Activated T-cell treated with anti-CD3 and anti-CD28 coated beads, Interleukin-2, amount 50 U/mL, for 4 hours (primary cell): ENCODE measurements around the gene KRTAP4-5. TPM values are rescaled to one million over a fixed set of nuclear protein-coding genes. Genes with fewer than 3 reads are reported as not detected.
"Not testable (repeated sequence)": the region's sequence is repeated elsewhere in the genome, so short reads cannot be mapped to it uniquely, and the experiment has no call there.

ENCODE experiments used
- ATAC-seq, 2 donors: fragments of 200-7000 bp; cut with Tn5 transposase; one replicate each; pipeline ENCODE4 v1.10.0; 2021
- DNase-seq: peaks from one replicate; pipeline ENCODE4 v3.0.0-alpha.2; 2020
- H3K27me3 Mint-ChIP-seq: one replicate; pipeline ENCODE4 v1.8.0; 2021; ENCODE audit warnings: low read depth, mixed read lengths
- H3K36me3 Mint-ChIP-seq: one replicate; pipeline ENCODE4 v1.8.0; 2022; ENCODE audit warnings: mixed read lengths; ENCODE audit not compliant: insufficient read depth
- H3K4me1 Mint-ChIP-seq: one replicate; pipeline ENCODE4 v1.8.0; 2021; ENCODE audit warnings: low read depth, mixed read lengths
- H3K4me3 Mint-ChIP-seq: one replicate; pipeline ENCODE4 v1.8.0; 2021; ENCODE audit warnings: mild to moderate bottlenecking, moderate library complexity, mixed read lengths
- H3K9me3 Mint-ChIP-seq: one replicate; pipeline ENCODE4 v1.8.0; 2021; ENCODE audit warnings: mixed read lengths
- total RNA-seq, 3 donors: library from RNA; stranded (reverse); gene quantifications; one replicate each; pipeline ENCODE4 v1.2.1, GENCODE V29; 2021

Gene KRTAP4-5
- total RNA-seq, result not detected

- no peak within 1 kb of the TSS for H3K4me3 Mint-ChIP-seq
- no peaks in the 10 kb centered on the region for H3K4me1 Mint-ChIP-seq
- H3K36me3 Mint-ChIP-seq, result no peaks in the 10 kb centered on the region
- ATAC-seq (no peak), DNase-seq (no peak)
- no peaks in the 10 kb centered on the region for H3K9me3 Mint-ChIP-seq
- H3K27me3 Mint-ChIP-seq, result peaks cover 6% of the 10 kb centered on the region
These were observed at the start of gene KRTAP4-5 for GRCh38 chr17:41149652-41149985. KRTAP4-5 (minus strand) TSS chr17:41149825; CDS start chr17:41149767, 58 bp downstream.

- no peak for ATAC-seq
- Mint-ChIP-seq H3K4me3 (no peak overlapping the region), H3K4me1 (no peaks in the 10 kb centered on the region), H3K9me3 (peaks cover 3% of the 10 kb centered on the region), H3K27me3 (peaks cover 11% of the 10 kb centered on the region), H3K36me3 (no peaks in the 10 kb centered on the region)
- no peak for DNase-seq
These were observed 46.4 kb upstream of the KRTAP4-5 start for GRCh38 chr17:41196068-41196467.

- H3K36me3 Mint-ChIP-seq, result no peaks in the 10 kb centered on the region
- DNase-seq, result no peak
These were observed 40.7 kb upstream of the KRTAP4-5 start for GRCh38 chr17:41190328-41190727.

GRCh38 chr17:41189837-41190318, 40.3 kb upstream of the KRTAP4-5 start, which contains the start of gene KRTAP9-1:
KRTAP9-1 (plus strand) TSS chr17:41189887; CDS start chr17:41189887, 0 bp downstream.
- H3K4me1 Mint-ChIP-seq, H3K9me3 Mint-ChIP-seq, H3K4me3 Mint-ChIP-seq, H3K36me3 Mint-ChIP-seq, DNase-seq, ATAC-seq: not testable (repeated sequence)
- H3K27me3 Mint-ChIP-seq, result peaks cover 22% of the 10 kb centered on the region

More at GRCh38 chr17:41190328-41190727, 40.7 kb upstream of the KRTAP4-5 start:
- ATAC-seq, result no peak
- H3K27me3 Mint-ChIP-seq, result peaks cover 22% of the 10 kb centered on the region
- H3K4me3 Mint-ChIP-seq, result no peak overlapping the region
- H3K9me3 Mint-ChIP-seq, result peaks cover 3% of the 10 kb centered on the region
- H3K4me1 Mint-ChIP-seq, result no peaks in the 10 kb centered on the region

- Mint-ChIP-seq H3K27me3 (peaks cover 26% of the 10 kb centered on the region), H3K9me3 (no peaks in the 10 kb centered on the region), H3K36me3 (no peaks in the 10 kb centered on the region), H3K4me3 (no peak overlapping the region), H3K4me1 (no peaks in the 10 kb centered on the region)
- DNase-seq (no peak), ATAC-seq (no peak)
These were observed 37.2 kb upstream of the KRTAP4-5 start for GRCh38 chr17:41186872-41187271.

- DNase-seq (no peak), ATAC-seq (no peak)
- H3K9me3 Mint-ChIP-seq, result no peaks in the 10 kb centered on the region
- H3K4me3 Mint-ChIP-seq, result no peak overlapping the region
- H3K36me3 Mint-ChIP-seq, result no peaks in the 10 kb centered on the region
- H3K4me1 Mint-ChIP-seq, result no peaks in the 10 kb centered on the region
- H3K27me3 Mint-ChIP-seq, result peaks cover 18% of the 10 kb centered on the region
These were observed 35.4 kb upstream of the KRTAP4-5 start for GRCh38 chr17:41185001-41185400.

GRCh38 chr17:41184480-41184961, 34.9 kb upstream of the KRTAP4-5 start, which contains the start of gene KRTAP4-1:
KRTAP4-1 (minus strand) TSS chr17:41184911; CDS start chr17:41184854, 57 bp downstream.
- H3K27me3 Mint-ChIP-seq, result peaks cover 16% of the 10 kb centered on the region
- no peaks in the 10 kb centered on the region for H3K9me3 Mint-ChIP-seq
- no peak for DNase-seq
- H3K4me1 Mint-ChIP-seq, result no peaks in the 10 kb centered on the region
- H3K36me3 Mint-ChIP-seq, result no peaks in the 10 kb centered on the region
- no peak for ATAC-seq
- no peak within 1 kb of the TSS for H3K4me3 Mint-ChIP-seq

GRCh38 chr17:41178843-41179616, 29.4 kb upstream of the KRTAP4-5 start:
- Mint-ChIP-seq H3K4me3 (no peak overlapping the region), H3K36me3 (no peaks in the 10 kb centered on the region), H3K9me3 (no peaks in the 10 kb centered on the region), H3K4me1 (peaks cover 3% of the 10 kb centered on the region), H3K27me3 (no peaks in the 10 kb centered on the region)
- DNase-seq (no peak), ATAC-seq (no peak)

- peaks cover 4% of the 10 kb centered on the region for H3K4me1 Mint-ChIP-seq
- H3K27me3 Mint-ChIP-seq, result no peaks in the 10 kb centered on the region
- H3K4me3 Mint-ChIP-seq, result no peak overlapping the region
- H3K36me3 Mint-ChIP-seq, result no peaks in the 10 kb centered on the region
- no peaks in the 10 kb centered on the region for H3K9me3 Mint-ChIP-seq
- ATAC-seq (no peak), DNase-seq (no peak)
These were observed 28.7 kb upstream of the KRTAP4-5 start for GRCh38 chr17:41178341-41178740.

- Mint-ChIP-seq H3K4me3 (no peak within 1 kb of the TSS), H3K27me3 (no peaks in the 10 kb centered on the region), H3K9me3 (no peaks in the 10 kb centered on the region), H3K36me3 (no peaks in the 10 kb centered on the region), H3K4me1 (peaks cover 5% of the 10 kb centered on the region)
- no peak for ATAC-seq
- no peak for DNase-seq
These were observed 28.2 kb upstream of the KRTAP4-5 start, which contains the start of gene KRTAP4-2 for GRCh38 chr17:41177727-41178271. KRTAP4-2 (minus strand) TSS chr17:41178221; CDS start chr17:41178164, 57 bp downstream.

- Mint-ChIP-seq H3K4me1 (peaks cover 5% of the 10 kb centered on the region), H3K4me3 (no peak overlapping the region), H3K27me3 (no peaks in the 10 kb centered on the region), H3K9me3 (no peaks in the 10 kb centered on the region), H3K36me3 (no peaks in the 10 kb centered on the region)
- no peak for DNase-seq
- no peak for ATAC-seq
These were observed 27.2 kb upstream of the KRTAP4-5 start for GRCh38 chr17:41176744-41177387.

GRCh38 chr17:41171886-41172285, 22.3 kb upstream of the KRTAP4-5 start:
- no peaks in the 10 kb centered on the region for H3K9me3 Mint-ChIP-seq
- no peaks in the 10 kb centered on the region for H3K27me3 Mint-ChIP-seq

GRCh38 chr17:41168121-41168520, 18.5 kb upstream of the KRTAP4-5 start, which contains the start of gene KRTAP4-3:
KRTAP4-3 (minus strand) TSS chr17:41168221; CDS start chr17:41168172, 49 bp downstream.
- no peak within 1 kb of the TSS for H3K4me3 Mint-ChIP-seq
- H3K27me3 Mint-ChIP-seq, result no peaks in the 10 kb centered on the region
- H3K9me3 Mint-ChIP-seq, result no peaks in the 10 kb centered on the region
- no peak for DNase-seq
- no peaks in the 10 kb centered on the region for H3K4me1 Mint-ChIP-seq
- H3K36me3 Mint-ChIP-seq, result no peaks in the 10 kb centered on the region
- no peak for ATAC-seq

More at GRCh38 chr17:41171886-41172285, 22.3 kb upstream of the KRTAP4-5 start:
- H3K4me3 Mint-ChIP-seq, result no peak overlapping the region
- ATAC-seq (no peak), DNase-seq (no peak)
- no peaks in the 10 kb centered on the region for H3K36me3 Mint-ChIP-seq
- H3K4me1 Mint-ChIP-seq, result peaks cover 5% of the 10 kb centered on the region

GRCh38 chr17:41167561-41167960, 17.9 kb upstream of the KRTAP4-5 start:
- Mint-ChIP-seq H3K4me1 (no peaks in the 10 kb centered on the region), H3K9me3 (no peaks in the 10 kb centered on the region), H3K4me3 (no peak overlapping the region), H3K36me3 (no peaks in the 10 kb centered on the region), H3K27me3 (no peaks in the 10 kb centered on the region)
- ATAC-seq (no peak), DNase-seq (no peak)
